Right lung (tissue), 5 donors: ENCODE results near the gene PDCD1. TPM values are rescaled to one million over a fixed set of nuclear protein-coding genes. Genes with fewer than 3 reads are reported as not detected.
"Not testable (repeated sequence)": the region's sequence is repeated elsewhere in the genome, so short reads cannot be mapped to it uniquely, and the experiment has no call there.

Experiments used
- DNase-seq, 2 donors: peaks; one replicate each; pipeline ENCODE4 v3.0.0-alpha.2; 2013
- polyA plus RNA-seq, 5 donors: library from polyadenylated mRNA; unstranded; fragments of 120-200 nt; gene quantifications; one replicate each; pipeline versions ENCODE4 v1.2.1 to v1.2.3, GENCODE V29; 2013; ENCODE audit warnings: inconsistent platforms in 1 of 5, low replicate concordance in 1 of 5; ENCODE audit not compliant: insufficient read length in 5 of 5, insufficient read depth in 1 of 5

Gene PDCD1
- polyA plus RNA-seq, 5 donors = 0.17 to 0.46 (median 0.30) TPM

GRCh38 chr2:241877989-241878970, 19.6 kb upstream of the PDCD1 start:
- DNase-seq = peak; percentile 51 to 57

- DNase-seq = no peak
Measured at GRCh38 chr2:241877197-241877685, 18.5 kb upstream of the PDCD1 start.

GRCh38 chr2:241876528-241877196, 18.0 kb upstream of the PDCD1 start:
- DNase-seq = no peak

- DNase-seq = not testable (repeated sequence)
Measured at GRCh38 chr2:241875754-241876527, 17.2 kb upstream of the PDCD1 start.

GRCh38 chr2:241874277-241874925, 15.7 kb upstream of the PDCD1 start:
- no peak for DNase-seq

- no peak for DNase-seq
Measured at GRCh38 chr2:241873803-241874110, 15.1 kb upstream of the PDCD1 start.

GRCh38 chr2:241873081-241873802, 14.5 kb upstream of the PDCD1 start:
- DNase-seq = no peak

GRCh38 chr2:241872313-241872642, 13.6 kb upstream of the PDCD1 start:
- DNase-seq = no peak

GRCh38 chr2:241871538-241872312, 13.0 kb upstream of the PDCD1 start:
- DNase-seq = no peak

GRCh38 chr2:241870611-241871537, 12.2 kb upstream of the PDCD1 start:
- DNase-seq = no peak

GRCh38 chr2:241870081-241870541, 11.4 kb upstream of the PDCD1 start:
- no peak for DNase-seq

GRCh38 chr2:241869087-241869961, 10.6 kb upstream of the PDCD1 start, which contains the start of gene RTP5:
RTP5 (plus strand) TSS chr2:241869729; CDS start chr2:241869757, 28 bp downstream.
- DNase-seq = no peak

GRCh38 chr2:241868661-241869081, 10.0 kb upstream of the PDCD1 start:
- DNase-seq = no peak

- no peak for DNase-seq
Measured at GRCh38 chr2:241867776-241868420, 9.2 kb upstream of the PDCD1 start.

GRCh38 chr2:241866790-241867645, 8.3 kb upstream of the PDCD1 start:
- no peak for DNase-seq
